ENCODE measurements around the gene TBX18.

GRCh38 chr6:84638286-84638685 is 126.1 kb downstream of the TBX18 start:
- TF ChIP-seq CTCF (IDR thresholded peaks at IDR 0.05) (no peak), ZFX (IDR thresholded peaks at IDR 0.05; ENCODE audit: borderline replicate concordance) (no peak)

All from 22Rv1 (cell line).